GM06990 (cell line): ENCODE measurements around the gene AFAP1.

ENCODE experiments used
- DNase-seq: peaks from one replicate; pipeline ENCODE4 v3.0.0-alpha.2; 2011; ENCODE audit not compliant: insufficient read length; ENCODE audit errors: extremely low read depth
- H3K27me3 ChIP-seq: replicated peaks from 2 replicates; pipeline ENCODE4 v1.6.0; 2011; ENCODE audit warnings: low read length; ENCODE audit not compliant: control insufficient read depth, insufficient read depth
- H3K36me3 ChIP-seq: 2 replicates; pipeline ENCODE4 v1.5.1; 2011; ENCODE audit warnings: low read length; ENCODE audit not compliant: control insufficient read depth, insufficient read depth
- H3K4me3 ChIP-seq: replicated peaks from 2 replicates; pipeline ENCODE4 v1.5.1; 2011; ENCODE audit warnings: low read depth, mild to moderate bottlenecking, control low read depth, low read length
- TF ChIP-seq, protein P1 (sequence below): IDR thresholded peaks from 2 replicates; pipeline ENCODE4 v1.5.1; 2011; ENCODE audit warnings: low read length, control low read depth, mild to moderate bottlenecking, inconsistent platforms; ENCODE audit not compliant: insufficient read depth, poor library complexity, severe bottlenecking

The AFAP1 gene

DNA sequence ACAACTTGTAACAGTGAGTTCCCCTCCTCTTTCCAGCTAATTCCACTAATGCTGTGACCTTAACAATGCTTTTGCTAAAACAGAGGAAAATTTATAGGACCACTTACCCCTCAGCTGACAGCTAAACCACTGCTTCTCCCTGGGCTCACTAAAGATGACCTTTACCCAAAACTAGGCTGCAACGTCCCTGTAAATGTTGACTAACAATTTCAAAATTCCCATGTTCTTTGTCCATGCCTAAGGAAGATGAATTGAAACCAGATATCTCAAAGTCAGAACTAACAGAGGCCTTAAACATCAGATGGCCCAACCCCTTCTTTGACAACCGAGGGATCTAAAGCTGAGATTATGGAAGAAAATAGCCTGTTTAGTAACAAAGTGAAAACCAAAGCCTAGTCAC is 32.5 kb downstream of the AFAP1 start:
- H3K27me3 ChIP-seq, result peaks cover 1% of the 10 kb centered on the region; the same call in 1 of the 2 replicates
- no peaks in the 10 kb centered on the region for H3K36me3 ChIP-seq
- no peak for DNase-seq
- H3K4me3 ChIP-seq, result no peak overlapping the region
- TF ChIP-seq, protein P1, sequence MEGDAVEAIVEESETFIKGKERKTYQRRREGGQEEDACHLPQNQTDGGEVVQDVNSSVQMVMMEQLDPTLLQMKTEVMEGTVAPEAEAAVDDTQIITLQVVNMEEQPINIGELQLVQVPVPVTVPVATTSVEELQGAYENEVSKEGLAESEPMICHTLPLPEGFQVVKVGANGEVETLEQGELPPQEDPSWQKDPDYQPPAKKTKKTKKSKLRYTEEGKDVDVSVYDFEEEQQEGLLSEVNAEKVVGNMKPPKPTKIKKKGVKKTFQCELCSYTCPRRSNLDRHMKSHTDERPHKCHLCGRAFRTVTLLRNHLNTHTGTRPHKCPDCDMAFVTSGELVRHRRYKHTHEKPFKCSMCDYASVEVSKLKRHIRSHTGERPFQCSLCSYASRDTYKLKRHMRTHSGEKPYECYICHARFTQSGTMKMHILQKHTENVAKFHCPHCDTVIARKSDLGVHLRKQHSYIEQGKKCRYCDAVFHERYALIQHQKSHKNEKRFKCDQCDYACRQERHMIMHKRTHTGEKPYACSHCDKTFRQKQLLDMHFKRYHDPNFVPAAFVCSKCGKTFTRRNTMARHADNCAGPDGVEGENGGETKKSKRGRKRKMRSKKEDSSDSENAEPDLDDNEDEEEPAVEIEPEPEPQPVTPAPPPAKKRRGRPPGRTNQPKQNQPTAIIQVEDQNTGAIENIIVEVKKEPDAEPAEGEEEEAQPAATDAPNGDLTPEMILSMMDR, result no peak

DNA sequence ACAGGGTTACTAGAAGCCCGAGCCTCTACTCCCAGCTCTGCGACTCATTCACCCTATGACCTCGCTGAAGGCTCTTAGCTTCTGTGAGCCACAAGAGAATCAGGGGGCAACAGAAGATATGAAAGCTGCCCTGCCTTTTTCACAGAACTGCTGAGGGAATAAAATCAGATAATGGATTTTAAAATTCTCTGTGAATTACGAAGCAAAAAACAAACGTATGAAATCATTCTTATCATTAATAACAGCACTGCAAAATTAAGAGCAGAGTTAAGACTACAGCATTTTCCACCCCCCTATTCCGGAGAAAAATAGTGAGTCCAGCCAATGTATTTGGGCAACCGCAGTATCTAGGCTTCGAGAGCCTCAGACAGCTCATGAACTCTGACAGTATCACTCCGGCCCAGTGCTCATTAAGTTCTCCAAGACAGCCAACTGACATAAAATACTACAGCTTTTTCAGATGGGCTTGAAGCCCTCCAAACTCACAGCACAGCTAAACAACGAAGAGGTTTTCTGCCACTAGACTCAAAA is 33.4 kb downstream of the AFAP1 start:
- no peak overlapping the region for H3K4me3 ChIP-seq

DNA sequence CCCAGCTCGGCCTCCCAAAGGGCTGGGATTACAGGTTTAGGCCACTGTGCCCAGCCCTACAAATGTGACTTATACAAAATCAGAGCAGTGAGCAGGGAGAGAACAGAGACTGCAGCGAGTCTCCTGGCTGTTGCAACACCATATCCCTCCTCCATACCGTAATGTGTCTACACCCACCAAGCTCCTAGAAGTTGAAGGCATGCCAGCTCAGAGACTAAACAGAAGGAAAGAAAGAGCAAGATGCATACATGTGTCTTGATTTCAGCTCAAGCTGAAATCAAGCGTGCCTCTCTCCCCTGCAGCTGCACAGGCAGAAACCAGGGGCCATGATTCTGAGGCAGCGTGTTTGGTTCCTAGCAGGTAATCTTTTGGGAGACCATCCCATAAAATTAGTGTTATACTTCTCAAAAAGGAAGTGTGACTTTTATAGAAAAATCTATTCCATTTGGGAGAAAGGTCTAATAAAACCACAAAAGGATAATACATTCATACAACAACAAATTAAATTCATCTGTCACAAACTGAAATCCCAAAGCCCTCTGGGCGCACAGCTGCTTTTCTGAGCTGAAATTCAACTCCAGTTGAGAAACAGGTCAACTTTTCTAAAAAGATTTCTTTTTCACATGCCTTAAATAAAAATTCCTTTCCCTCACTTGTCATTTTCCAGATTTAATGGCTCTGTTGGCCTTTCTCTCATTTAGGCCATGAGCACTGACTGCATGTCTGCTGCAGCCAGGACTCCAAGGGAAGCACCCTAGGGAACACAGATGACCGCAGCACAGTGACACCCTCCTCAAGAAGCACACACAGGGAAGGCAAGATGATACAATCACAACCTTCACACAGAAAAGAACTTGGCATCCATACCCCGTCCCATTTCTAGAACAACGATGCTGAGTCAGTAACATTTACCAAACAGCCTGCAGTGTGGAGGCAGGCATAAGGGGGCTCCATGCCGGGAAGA is 34.4 kb downstream of the AFAP1 start:
- Histone ChIP-seq H3K4me3 (no peak overlapping the region), H3K36me3 (no peaks in the 10 kb centered on the region), H3K27me3 (peaks cover 1% of the 10 kb centered on the region; the same call in 1 of the 2 replicates)
- TF ChIP-seq, protein P1, result no peak
- no peak for DNase-seq

More for the DNA sequence above, 33.4 kb downstream of the AFAP1 start:
- TF ChIP-seq, protein P1, result no peak
- Histone ChIP-seq H3K36me3 (no peaks in the 10 kb centered on the region), H3K27me3 (peaks cover 1% of the 10 kb centered on the region; the same call in 1 of the 2 replicates)
- DNase-seq, result no peak

DNA sequence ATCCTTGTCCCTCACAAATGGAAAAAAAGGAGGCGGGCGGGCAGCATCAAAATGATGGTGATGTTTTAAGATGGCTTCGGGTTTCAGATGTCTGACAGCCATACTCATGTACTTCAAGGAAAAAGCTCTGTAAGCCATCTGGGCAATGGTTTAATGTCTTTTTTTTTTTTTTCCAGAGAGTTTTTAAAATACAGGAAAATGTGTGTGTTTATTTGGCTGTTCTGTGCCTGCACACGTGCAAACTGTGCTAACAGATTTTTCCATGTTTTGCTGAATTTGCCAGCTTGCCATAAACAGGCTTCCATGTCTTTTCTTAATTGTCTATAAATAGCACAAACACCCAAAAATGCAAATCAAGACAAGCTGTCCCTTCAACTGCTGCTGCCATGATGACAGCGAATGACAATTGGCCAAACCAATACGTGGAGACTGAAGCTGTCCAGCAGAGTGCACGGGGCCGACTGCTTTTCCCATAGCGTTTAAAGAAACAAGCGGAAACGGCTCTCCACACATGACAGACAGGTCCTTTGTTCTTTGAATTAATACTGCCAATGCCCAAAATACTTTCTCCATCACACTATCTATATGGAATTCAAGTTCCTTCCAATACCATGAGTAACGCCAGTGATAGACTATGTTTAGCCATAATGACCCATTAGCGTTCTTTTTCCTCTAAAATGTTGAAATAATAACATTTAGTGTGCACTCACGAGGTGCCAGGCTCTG is 35.7 kb downstream of the AFAP1 start:
- no peak for DNase-seq
- TF ChIP-seq, protein P1, result no peak
- no peaks in the 10 kb centered on the region for H3K36me3 ChIP-seq
- H3K4me3 ChIP-seq, result no peak overlapping the region
- H3K27me3 ChIP-seq, result peaks cover 1% of the 10 kb centered on the region; the same call in 1 of the 2 replicates

DNA sequence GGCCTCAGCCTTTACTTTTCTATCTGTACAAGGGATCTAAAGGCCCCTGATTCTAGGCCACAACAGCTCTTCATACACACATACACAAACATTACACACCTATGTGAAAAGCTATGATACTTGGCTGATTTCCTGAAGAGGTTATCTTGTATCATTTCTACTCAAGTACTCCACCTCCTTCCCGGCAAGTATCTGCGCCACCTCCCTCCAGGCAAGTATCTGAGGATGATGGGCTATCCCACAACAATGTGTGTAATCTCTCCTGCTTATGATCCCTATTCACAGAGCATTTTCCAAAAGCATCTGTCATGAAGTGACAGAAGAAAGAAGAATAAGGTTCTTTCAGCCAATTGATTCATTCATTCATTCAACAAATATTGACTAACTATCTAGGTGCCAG is 36.8 kb downstream of the AFAP1 start:
- Histone ChIP-seq H3K36me3 (no peaks in the 10 kb centered on the region), H3K4me3 (no peak overlapping the region), H3K27me3 (peaks cover 1% of the 10 kb centered on the region; the same call in 1 of the 2 replicates)
- TF ChIP-seq, protein P1, result no peak
- DNase-seq, result no peak
